ENCODE measurements around the gene FPR3.

The FPR3 gene

DNA sequence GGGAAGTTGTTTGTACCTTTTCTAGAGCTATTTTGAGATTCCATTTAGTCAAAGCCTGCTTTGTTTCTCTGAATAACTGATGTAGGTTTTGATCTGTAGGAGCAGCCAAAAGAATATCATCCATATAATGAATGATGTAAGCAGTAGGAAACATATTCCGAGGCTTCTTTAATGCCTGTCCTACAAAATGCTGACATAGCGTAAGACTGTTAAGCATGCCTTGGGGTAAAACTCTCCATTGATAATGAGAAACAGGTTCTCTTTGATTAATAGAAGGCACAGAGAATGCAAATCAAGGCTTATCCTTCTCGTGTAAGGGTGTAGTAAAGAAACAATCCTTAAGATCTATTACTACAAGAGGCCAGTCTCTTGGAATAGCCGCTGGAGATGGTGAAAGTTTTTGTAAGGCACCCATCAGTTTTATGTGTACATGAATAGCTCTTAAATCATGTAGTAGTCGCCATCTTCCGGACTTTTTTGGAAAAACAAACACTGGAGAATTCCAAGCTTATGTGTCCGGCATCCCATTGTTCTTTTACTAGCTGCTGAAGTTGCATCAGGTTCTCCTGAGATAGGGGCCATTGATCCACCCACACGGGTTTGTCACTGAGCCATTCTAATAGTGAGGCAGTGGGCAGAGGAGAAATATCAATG lies 13.5 kb downstream of the FPR3 start:
- TF ChIP-seq, protein P1, sequence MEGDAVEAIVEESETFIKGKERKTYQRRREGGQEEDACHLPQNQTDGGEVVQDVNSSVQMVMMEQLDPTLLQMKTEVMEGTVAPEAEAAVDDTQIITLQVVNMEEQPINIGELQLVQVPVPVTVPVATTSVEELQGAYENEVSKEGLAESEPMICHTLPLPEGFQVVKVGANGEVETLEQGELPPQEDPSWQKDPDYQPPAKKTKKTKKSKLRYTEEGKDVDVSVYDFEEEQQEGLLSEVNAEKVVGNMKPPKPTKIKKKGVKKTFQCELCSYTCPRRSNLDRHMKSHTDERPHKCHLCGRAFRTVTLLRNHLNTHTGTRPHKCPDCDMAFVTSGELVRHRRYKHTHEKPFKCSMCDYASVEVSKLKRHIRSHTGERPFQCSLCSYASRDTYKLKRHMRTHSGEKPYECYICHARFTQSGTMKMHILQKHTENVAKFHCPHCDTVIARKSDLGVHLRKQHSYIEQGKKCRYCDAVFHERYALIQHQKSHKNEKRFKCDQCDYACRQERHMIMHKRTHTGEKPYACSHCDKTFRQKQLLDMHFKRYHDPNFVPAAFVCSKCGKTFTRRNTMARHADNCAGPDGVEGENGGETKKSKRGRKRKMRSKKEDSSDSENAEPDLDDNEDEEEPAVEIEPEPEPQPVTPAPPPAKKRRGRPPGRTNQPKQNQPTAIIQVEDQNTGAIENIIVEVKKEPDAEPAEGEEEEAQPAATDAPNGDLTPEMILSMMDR (IDR thresholded peaks at IDR 0.05): no peak
- no peak for TF ChIP-seq ZFX (IDR thresholded peaks at IDR 0.05; ENCODE audit: borderline replicate concordance)
- no peak overlapping the region for H3K27ac ChIP-seq

DNA sequence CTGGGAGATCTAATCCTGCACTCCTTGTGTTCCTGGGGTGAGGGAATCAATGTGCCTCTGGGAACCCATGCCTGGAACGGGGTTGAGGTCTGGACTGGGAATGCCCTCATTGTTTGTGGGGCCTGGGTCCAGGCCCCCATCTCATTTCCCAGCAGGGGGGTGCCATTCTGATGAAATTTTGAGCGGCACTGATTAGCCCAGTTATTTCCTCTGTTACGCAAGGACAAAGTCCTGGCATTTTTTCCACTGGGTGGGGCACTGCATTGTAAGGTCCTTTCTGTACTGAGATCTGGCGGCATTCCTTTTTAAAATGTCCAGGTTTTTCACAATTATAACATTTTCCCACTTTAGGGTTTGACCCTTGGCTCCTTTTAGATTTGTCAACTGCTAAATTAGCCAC lies 14.8 kb downstream of the FPR3 start:
- TF ChIP-seq, protein P1 (IDR thresholded peaks at IDR 0.05): no peak
- no peak for TF ChIP-seq ZFX (IDR thresholded peaks at IDR 0.05; ENCODE audit: borderline replicate concordance)
- no peak overlapping the region for H3K27ac ChIP-seq

DNA sequence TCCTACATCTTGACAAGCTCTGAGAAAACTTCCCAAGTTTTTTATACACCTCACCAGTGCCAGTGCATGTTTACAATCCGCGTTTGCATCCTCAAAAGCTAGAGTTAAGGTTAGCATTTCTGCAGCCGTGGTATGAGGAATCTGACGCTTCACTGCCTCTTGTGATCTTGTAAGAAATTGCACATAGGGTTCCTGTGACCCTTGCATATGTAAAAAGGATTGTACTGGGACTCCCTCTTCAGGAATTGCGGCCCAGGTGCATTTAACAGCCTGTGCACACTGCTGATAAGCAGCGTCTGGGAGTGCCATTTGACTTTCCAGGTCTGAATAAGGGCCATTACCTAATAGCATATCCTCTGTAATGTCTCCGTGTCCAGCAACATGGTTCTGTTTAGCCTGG lies 15.3 kb downstream of the FPR3 start:
- H3K27ac ChIP-seq: no peak overlapping the region
- TF ChIP-seq ZFX (IDR thresholded peaks at IDR 0.05; ENCODE audit: borderline replicate concordance): no peak
- TF ChIP-seq, protein P1 (IDR thresholded peaks at IDR 0.05): peak; percentile 27; the same call in 1 of the 2 replicates

DNA sequence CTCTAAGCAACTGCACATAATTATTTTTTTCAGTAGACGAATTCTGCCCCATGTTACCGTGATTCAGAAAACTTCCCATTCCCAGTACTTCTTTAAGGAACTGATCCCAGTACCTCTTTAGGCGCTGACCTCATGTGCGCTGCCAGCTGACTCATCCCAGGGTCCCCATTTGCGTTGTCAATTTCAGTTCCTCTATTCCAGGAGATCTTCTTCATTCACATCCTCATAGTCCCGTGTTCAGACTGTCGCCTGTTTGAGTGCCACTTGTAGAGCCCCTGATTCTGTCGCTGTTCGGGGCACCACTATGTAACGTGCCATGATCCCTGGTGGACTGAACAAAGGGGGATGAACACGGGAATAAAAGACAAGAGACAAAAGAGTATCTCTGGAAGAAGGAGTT lies 16.4 kb downstream of the FPR3 start:
- H3K27ac ChIP-seq: no peak overlapping the region
- TF ChIP-seq ZFX (IDR thresholded peaks at IDR 0.05; ENCODE audit: borderline replicate concordance): no peak
- TF ChIP-seq, protein P1 (IDR thresholded peaks at IDR 0.05): no peak

DNA sequence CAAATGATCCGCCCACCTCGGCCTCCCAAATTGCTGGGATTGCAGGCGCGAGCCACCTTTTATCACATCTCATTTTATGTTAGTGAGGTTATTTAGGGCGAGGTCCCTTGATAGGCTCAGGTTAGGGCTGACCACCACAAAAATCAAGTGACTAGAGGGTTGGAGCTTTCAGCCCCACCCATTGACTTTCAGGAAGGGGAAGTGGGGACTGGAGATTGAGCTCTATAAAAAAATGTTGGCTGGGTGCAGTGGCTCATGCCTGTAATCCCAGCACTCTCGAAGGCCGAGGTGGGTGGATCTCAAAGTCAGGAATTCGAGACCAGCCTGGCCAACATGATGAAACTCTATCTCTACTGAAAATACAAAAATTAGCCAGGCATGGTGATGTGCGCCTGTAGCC lies 20.1 kb downstream of the FPR3 start:
- TF ChIP-seq, protein P1 (IDR thresholded peaks at IDR 0.05): no peak
- TF ChIP-seq ZFX (IDR thresholded peaks at IDR 0.05; ENCODE audit: borderline replicate concordance): no peak

DNA sequence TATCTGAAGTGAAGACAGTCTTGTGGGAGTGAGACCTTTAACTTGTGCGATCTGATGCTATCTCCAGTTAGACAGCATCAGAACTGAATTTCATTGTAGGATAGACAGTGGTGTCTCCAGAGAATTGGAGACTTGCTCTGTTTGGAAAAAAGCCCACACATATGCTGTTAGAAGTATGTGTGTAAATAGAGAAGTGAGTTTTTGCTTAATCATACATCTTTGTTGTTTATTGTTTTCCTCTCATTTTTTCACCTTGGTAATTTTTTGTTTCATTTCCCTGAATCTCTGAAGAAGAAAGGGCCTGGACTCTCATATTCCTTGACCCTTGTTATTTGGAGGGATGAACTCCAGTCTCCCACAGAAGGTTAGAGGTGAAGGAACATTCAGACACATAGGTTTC lies 21.8 kb downstream of the FPR3 start:
- TF ChIP-seq, protein P1 (IDR thresholded peaks at IDR 0.05): no peak
- no peak for TF ChIP-seq ZFX (IDR thresholded peaks at IDR 0.05; ENCODE audit: borderline replicate concordance)

More for the DNA sequence above, 20.1 kb downstream of the FPR3 start:
- no peak overlapping the region for H3K27ac ChIP-seq

DNA sequence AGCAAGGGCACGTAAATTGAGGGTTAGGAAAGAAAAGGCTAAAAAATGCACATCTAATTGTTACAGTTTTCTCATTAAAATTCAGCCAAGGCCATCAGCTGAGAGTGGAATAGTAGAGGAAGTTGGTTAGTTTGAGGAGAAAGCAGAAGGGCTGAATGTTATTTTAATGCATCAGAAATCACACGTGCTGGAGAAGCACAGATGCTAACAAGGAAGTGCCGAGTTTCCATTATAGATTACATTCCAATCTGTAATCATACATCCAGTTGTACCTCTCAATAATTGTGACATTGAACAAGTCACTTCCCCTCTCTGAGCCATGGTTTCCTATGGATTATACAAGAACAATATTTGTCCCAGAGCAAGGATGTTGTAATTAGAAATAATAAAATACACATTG lies 25.1 kb downstream of the FPR3 start:
- H3K27ac ChIP-seq: no peak overlapping the region
- TF ChIP-seq ZFX (IDR thresholded peaks at IDR 0.05; ENCODE audit: borderline replicate concordance): no peak
- TF ChIP-seq, protein P1 (IDR thresholded peaks at IDR 0.05): no peak

More for the DNA sequence above, 21.8 kb downstream of the FPR3 start:
- H3K27ac ChIP-seq: no peak overlapping the region
